Erythroblast (primary cell): Measurements from ENCODE around the gene RDH5.

ENCODE experiments used
- GATA1 ChIP-seq: IDR thresholded peaks from 2 replicates; pipeline ENCODE4 v1.6.1; 2011; ENCODE audit warnings: low read depth, mild to moderate bottlenecking, control low read depth, low read length, moderate library complexity
- POLR2A ChIP-seq: IDR thresholded peaks from 2 replicates; pipeline ENCODE4 v1.6.1; 2011; ENCODE audit warnings: mild to moderate bottlenecking, low read length

GRCh38 chr12:55724940-55725309 is 4.7 kb downstream of the RDH5 start:
- TF ChIP-seq POLR2A (no peak), GATA1 (no peak)
